HepG2 (cell line): Measurements from ENCODE around the gene TAF1B. TPM values are rescaled to one million over a fixed set of nuclear protein-coding genes. Genes with fewer than 3 reads are reported as not detected.

Experiments
- AKNA ChIP-seq: sonication (generic); formaldehyde crosslinking; IDR thresholded peaks from 2 replicates; pipeline ENCODE4 v1.4.0; 2020; ENCODE audit warnings: missing genetic modification reagents, borderline replicate concordance
- ARNT ChIP-seq: fragments of 450-650 bp; IDR thresholded peaks from 2 replicates; pipeline ENCODE4 v1.6.1; 2017
- BCL6 ChIP-seq: IDR thresholded peaks from 2 replicates; pipeline ENCODE4 v1.6.1; 2016; ENCODE audit warnings: missing genetic modification reagents, missing compliant biosample characterization
- CENPT ChIP-seq: sonication (generic); formaldehyde crosslinking; IDR thresholded peaks from 2 replicates; pipeline ENCODE4 v1.8.0; 2022; ENCODE audit warnings: low read depth, mild to moderate bottlenecking, moderate library complexity, missing genetic modification reagents
- CREB1 ChIP-seq, 2 experiments: fragments of 450-650 bp in 1 of 2; IDR thresholded peaks; 2 replicates each; pipeline ENCODE4 v1.6.1; 2016 to 2017; ENCODE audit warnings: control low read depth in 1 of 2, mild to moderate bottlenecking in 1 of 2, missing compliant biosample characterization in 1 of 2, missing genetic modification characterization in 1 of 2
- GFI1 ChIP-seq: sonication (generic); formaldehyde crosslinking; IDR thresholded peaks from 2 replicates; pipeline ENCODE4 v1.5.0; 2020; ENCODE audit warnings: missing genetic modification reagents, mild to moderate bottlenecking, borderline replicate concordance
- JUND ChIP-seq: sonication (generic); formaldehyde crosslinking; IDR thresholded peaks from 2 replicates; pipeline ENCODE4 v1.8.0; 2022; ENCODE audit warnings: mild to moderate bottlenecking, missing genetic modification reagents
- NBN ChIP-seq: fragments of 450-650 bp; conservative IDR thresholded peaks from 2 replicates; pipeline ENCODE4 v1.6.1; 2017
- PCBP1 ChIP-seq: fragments of 200-400 bp; formaldehyde crosslinking; IDR thresholded peaks from 2 replicates; pipeline ENCODE4 v1.6.1; 2017; ENCODE audit warnings: mild to moderate bottlenecking, low read depth, low read length, borderline replicate concordance
- POGZ ChIP-seq: sonication (generic); formaldehyde crosslinking; IDR thresholded peaks from 2 replicates; pipeline ENCODE4 v1.4.0; 2020; ENCODE audit warnings: mild to moderate bottlenecking, missing genetic modification reagents
- POLR2AphosphoS5 ChIP-seq: IDR thresholded peaks from 2 replicates; pipeline ENCODE4 v1.6.1; 2012; ENCODE audit warnings: low read depth, low read length
- THAP11 ChIP-seq: IDR thresholded peaks from 2 replicates; pipeline ENCODE4 v1.6.1; 2016; ENCODE audit warnings: missing biosample characterization, missing genetic modification reagents
- YEATS2 ChIP-seq: sonication (generic); formaldehyde crosslinking; IDR thresholded peaks from 2 replicates; pipeline ENCODE4 v1.4.0; 2020; ENCODE audit warnings: missing genetic modification reagents, borderline replicate concordance
- ZMAT3 ChIP-seq: sonication (generic); formaldehyde crosslinking; conservative IDR thresholded peaks from 2 replicates; pipeline ENCODE4 v1.7.0; 2021; ENCODE audit warnings: missing genetic modification reagents
- ZNF556 ChIP-seq: sonication (generic); formaldehyde crosslinking; IDR thresholded peaks from 2 replicates; pipeline ENCODE4 v1.4.0; 2020; ENCODE audit warnings: mild to moderate bottlenecking, missing genetic modification reagents, borderline replicate concordance
- ZNF672 ChIP-seq: sonication (generic); formaldehyde crosslinking; IDR thresholded peaks from 2 replicates; pipeline ENCODE4 v1.8.1; 2022; ENCODE audit warnings: missing genetic modification reagents
- polyA plus RNA-seq, 8 experiments: library from polyadenylated mRNA; depleted of rRNA in 3 of 8; stranded (reverse) in 7 of 8; unstranded in 1 of 8; fragments of >200 nt; fragmentation: Illumina TruSeq in 4 of 8; extraction: Trizol in 4 of 8; gene quantifications; 2 replicates each; pipeline versions ENCODE4 v1.2.1 to v1.2.3, GENCODE V29; 2011 to 2016; ENCODE audit warnings: low read depth in 4 of 8, missing spikeins in 1 of 8, mixed read lengths in 1 of 8; ENCODE audit not compliant: insufficient read depth in 1 of 8
- total RNA-seq, 5 experiments: library from RNA; depleted of rRNA; stranded (reverse); fragments of >200 nt; fragmentation: Illumina TruSeq; extraction: Trizol; gene quantifications; 2 replicates each; pipeline ENCODE4 v1.2.3, GENCODE V29; 2016; ENCODE audit warnings: low read depth in 1 of 5
- TF ChIP-seq, protein P1 (sequence below): sonication (generic); formaldehyde crosslinking; IDR thresholded peaks from 2 replicates; pipeline ENCODE4 v1.4.0; 2020; ENCODE audit warnings: low read depth, mild to moderate bottlenecking, missing genetic modification reagents
- TF ChIP-seq, protein P2 (sequence below): IDR thresholded peaks from 2 replicates; pipeline ENCODE4 v1.6.1; 2016
- TF ChIP-seq, protein P3 (sequence below): sonication (generic); formaldehyde crosslinking; IDR thresholded peaks from 2 replicates; pipeline ENCODE4 v1.5.0; 2020; ENCODE audit warnings: mild to moderate bottlenecking, missing genetic modification reagents
- TF ChIP-seq, protein P4 (sequence below): sonication (generic); formaldehyde crosslinking; IDR thresholded peaks from 2 replicates; pipeline ENCODE4 v1.5.0; 2020; ENCODE audit warnings: missing genetic modification reagents

TAF1B gene
- total and polyA plus RNA-seq, 2 of the 13 experiments (the other 11 are each of a cell fraction or from before 2014, with no cell fraction given): 13.3 to 27.7 TPM

GRCh38 chr2:9889812-9890261 lies 46.6 kb downstream of the TAF1B start (continued):
- TF ChIP-seq, protein P1, sequence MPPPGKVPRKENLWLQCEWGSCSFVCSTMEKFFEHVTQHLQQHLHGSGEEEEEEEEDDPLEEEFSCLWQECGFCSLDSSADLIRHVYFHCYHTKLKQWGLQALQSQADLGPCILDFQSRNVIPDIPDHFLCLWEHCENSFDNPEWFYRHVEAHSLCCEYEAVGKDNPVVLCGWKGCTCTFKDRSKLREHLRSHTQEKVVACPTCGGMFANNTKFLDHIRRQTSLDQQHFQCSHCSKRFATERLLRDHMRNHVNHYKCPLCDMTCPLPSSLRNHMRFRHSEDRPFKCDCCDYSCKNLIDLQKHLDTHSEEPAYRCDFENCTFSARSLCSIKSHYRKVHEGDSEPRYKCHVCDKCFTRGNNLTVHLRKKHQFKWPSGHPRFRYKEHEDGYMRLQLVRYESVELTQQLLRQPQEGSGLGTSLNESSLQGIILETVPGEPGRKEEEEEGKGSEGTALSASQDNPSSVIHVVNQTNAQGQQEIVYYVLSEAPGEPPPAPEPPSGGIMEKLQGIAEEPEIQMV (CRISPR knock-in tag): no peak
- TF ChIP-seq ZMAT3 (CRISPR knock-in tag) (no peak), CENPT (CRISPR knock-in tag) (no peak), YEATS2 (CRISPR knock-in tag) (no peak), POLR2AphosphoS5 (no peak), ZNF672 (CRISPR knock-in tag) (no peak), ZNF556 (no peak), ARNT (no peak), GFI1 (no peak), JUND (CRISPR knock-in tag) (no peak), THAP11 (CRISPR knock-in tag) (0 out of 2 replicates have a peak, but pooled peaks have one; percentile 3), BCL6 (CRISPR knock-in tag) (peak; percentile 32; the same call in 1 of the 2 replicates), PCBP1 (no peak), POGZ (no peak), NBN (no peak), CREB1 (IDR thresholded peaks at IDR 0.05) (no peak), CREB1 (CRISPR knock-in tag; IDR thresholded peaks at IDR 0.05) (peak; percentile 48; the same call in 1 of the 2 replicates), AKNA (CRISPR knock-in tag) (no peak)
- TF ChIP-seq, protein P2, sequence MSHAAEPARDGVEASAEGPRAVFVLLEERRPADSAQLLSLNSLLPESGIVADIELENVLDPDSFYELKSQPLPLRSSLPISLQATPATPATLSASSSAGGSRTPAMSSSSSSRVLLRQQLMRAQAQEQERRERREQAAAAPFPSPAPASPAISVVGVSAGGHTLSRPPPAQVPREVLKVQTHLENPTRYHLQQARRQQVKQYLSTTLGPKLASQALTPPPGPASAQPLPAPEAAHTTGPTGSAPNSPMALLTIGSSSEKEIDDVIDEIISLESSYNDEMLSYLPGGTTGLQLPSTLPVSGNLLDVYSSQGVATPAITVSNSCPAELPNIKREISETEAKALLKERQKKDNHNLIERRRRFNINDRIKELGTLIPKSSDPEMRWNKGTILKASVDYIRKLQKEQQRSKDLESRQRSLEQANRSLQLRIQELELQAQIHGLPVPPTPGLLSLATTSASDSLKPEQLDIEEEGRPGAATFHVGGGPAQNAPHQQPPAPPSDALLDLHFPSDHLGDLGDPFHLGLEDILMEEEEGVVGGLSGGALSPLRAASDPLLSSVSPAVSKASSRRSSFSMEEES (CRISPR knock-in tag): no peak
- TF ChIP-seq, protein P3, sequence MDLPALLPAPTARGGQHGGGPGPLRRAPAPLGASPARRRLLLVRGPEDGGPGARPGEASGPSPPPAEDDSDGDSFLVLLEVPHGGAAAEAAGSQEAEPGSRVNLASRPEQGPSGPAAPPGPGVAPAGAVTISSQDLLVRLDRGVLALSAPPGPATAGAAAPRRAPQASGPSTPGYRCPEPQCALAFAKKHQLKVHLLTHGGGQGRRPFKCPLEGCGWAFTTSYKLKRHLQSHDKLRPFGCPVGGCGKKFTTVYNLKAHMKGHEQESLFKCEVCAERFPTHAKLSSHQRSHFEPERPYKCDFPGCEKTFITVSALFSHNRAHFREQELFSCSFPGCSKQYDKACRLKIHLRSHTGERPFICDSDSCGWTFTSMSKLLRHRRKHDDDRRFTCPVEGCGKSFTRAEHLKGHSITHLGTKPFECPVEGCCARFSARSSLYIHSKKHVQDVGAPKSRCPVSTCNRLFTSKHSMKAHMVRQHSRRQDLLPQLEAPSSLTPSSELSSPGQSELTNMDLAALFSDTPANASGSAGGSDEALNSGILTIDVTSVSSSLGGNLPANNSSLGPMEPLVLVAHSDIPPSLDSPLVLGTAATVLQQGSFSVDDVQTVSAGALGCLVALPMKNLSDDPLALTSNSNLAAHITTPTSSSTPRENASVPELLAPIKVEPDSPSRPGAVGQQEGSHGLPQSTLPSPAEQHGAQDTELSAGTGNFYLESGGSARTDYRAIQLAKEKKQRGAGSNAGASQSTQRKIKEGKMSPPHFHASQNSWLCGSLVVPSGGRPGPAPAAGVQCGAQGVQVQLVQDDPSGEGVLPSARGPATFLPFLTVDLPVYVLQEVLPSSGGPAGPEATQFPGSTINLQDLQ (CRISPR knock-in tag): no peak
- TF ChIP-seq, protein P4, sequence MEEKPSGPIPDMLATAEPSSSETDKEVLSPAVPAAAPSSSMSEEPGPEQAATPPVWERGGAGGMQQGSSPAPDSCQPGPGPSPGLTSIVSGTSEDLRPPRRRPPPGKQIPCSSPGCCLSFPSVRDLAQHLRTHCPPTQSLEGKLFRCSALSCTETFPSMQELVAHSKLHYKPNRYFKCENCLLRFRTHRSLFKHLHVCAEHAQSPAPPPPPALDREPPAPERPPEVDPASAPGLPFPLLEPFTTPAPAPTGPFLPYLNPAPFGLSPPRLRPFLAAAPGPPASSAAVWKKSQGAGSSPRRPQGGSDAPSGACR (CRISPR knock-in tag): no peak
